GM19397 (cell line): ENCODE data around the gene SMAD6.

ENCODE experiments used
- ATAC-seq: cut with Tn5 transposase; IDR thresholded peaks from one replicate; pipeline ENCODE4 v1.9.1; 2021; ENCODE audit warnings: mild to moderate bottlenecking, moderate library complexity; ENCODE audit not compliant: unreplicated experiment

SMAD6 gene

GRCh38 chr15:66702787-66703539, 927 bp downstream of the SMAD6 start:
- ATAC-seq = no peak

GRCh38 chr15:66703540-66703941, 1.5 kb downstream of the SMAD6 start:
- ATAC-seq = no peak

- no peak for ATAC-seq
Measured at GRCh38 chr15:66704019-66704802, 2.2 kb downstream of the SMAD6 start.

GRCh38 chr15:66704803-66705153, 2.7 kb downstream of the SMAD6 start:
- ATAC-seq = no peak

- no peak for ATAC-seq
Measured at GRCh38 chr15:66705277-66706146, 3.5 kb downstream of the SMAD6 start.

GRCh38 chr15:66706225-66706732, 4.2 kb downstream of the SMAD6 start:
- ATAC-seq = no peak

GRCh38 chr15:66706840-66707239, 4.8 kb downstream of the SMAD6 start:
- no peak for ATAC-seq

- ATAC-seq = no peak
Measured at GRCh38 chr15:66707310-66708082, 5.5 kb downstream of the SMAD6 start.

- ATAC-seq = no peak
Measured at GRCh38 chr15:66708389-66708788, 6.4 kb downstream of the SMAD6 start.

- ATAC-seq = no peak
Measured at GRCh38 chr15:66709884-66710283, 7.8 kb downstream of the SMAD6 start.

GRCh38 chr15:66711260-66711659, 9.2 kb downstream of the SMAD6 start:
- no peak for ATAC-seq

- no peak for ATAC-seq
Measured at GRCh38 chr15:66711862-66712261, 9.8 kb downstream of the SMAD6 start.

- ATAC-seq = no peak
Measured at GRCh38 chr15:66713843-66714508, 11.9 kb downstream of the SMAD6 start.

GRCh38 chr15:66714543-66714981, 12.5 kb downstream of the SMAD6 start:
- no peak for ATAC-seq

- ATAC-seq = no peak
Measured at GRCh38 chr15:66715181-66715624, 13.2 kb downstream of the SMAD6 start.

GRCh38 chr15:66715720-66716655, 14.0 kb downstream of the SMAD6 start:
- no peak for ATAC-seq

GRCh38 chr15:66716656-66717020, 14.6 kb downstream of the SMAD6 start:
- ATAC-seq = no peak

- ATAC-seq = no peak
Measured at GRCh38 chr15:66718220-66718988, 16.4 kb downstream of the SMAD6 start.
